Smooth muscle cell (in vitro differentiated cells): ENCODE data around the gene DESI1. TPM values are rescaled to one million over a fixed set of nuclear protein-coding genes. Genes with fewer than 3 reads are reported as not detected.

ENCODE experiments used
- DNase-seq: peaks from one replicate; lab custom pipeline; 2025; ENCODE audit not compliant: unreplicated experiment; lab: John Stamatoyannopoulos, UW
- H2AFZ ChIP-seq: fragments of 200-600 bp; sonication (generic); 2 replicates; pipeline ENCODE4 v1.6.0; 2016; ENCODE audit warnings: antibody characterized with exemption, low read depth, mild to moderate bottlenecking
- H3F3A ChIP-seq: fragments of 200-600 bp; sonication (generic); 2 replicates; pipeline ENCODE4 v1.6.0; 2017; ENCODE audit warnings: antibody characterized with exemption, low read depth
- H3K27ac ChIP-seq: fragments of 200-600 bp; sonication (generic); 2 replicates; pipeline ENCODE4 v1.5.1; 2016; ENCODE audit warnings: low read depth, mild to moderate bottlenecking
- H3K27me3 ChIP-seq: fragments of 200-600 bp; sonication (generic); 2 replicates; pipeline ENCODE4 v1.6.1; 2016; ENCODE audit warnings: low read depth, mild to moderate bottlenecking
- H3K36me3 ChIP-seq: fragments of 200-600 bp; sonication (generic); 2 replicates; pipeline ENCODE4 v1.5.1; 2016; ENCODE audit warnings: low read depth
- H3K4me1 ChIP-seq: fragments of 200-600 bp; sonication (generic); 2 replicates; pipeline ENCODE4 v1.5.1; 2016; ENCODE audit warnings: low read depth
- H3K4me2 ChIP-seq: fragments of 200-600 bp; sonication (generic); 2 replicates; pipeline ENCODE4 v1.6.0; 2016; ENCODE audit warnings: mild to moderate bottlenecking
- H3K4me3 ChIP-seq: fragments of 200-600 bp; sonication (generic); 2 replicates; pipeline ENCODE4 v1.5.1; 2016; ENCODE audit warnings: mild to moderate bottlenecking
- H3K79me2 ChIP-seq: fragments of 200-600 bp; sonication (generic); 2 replicates; pipeline ENCODE4 v1.6.0; 2016; ENCODE audit warnings: low read depth, mild to moderate bottlenecking
- H3K9ac ChIP-seq: fragments of 200-600 bp; sonication (generic); 2 replicates; pipeline ENCODE4 v1.6.0; 2016; ENCODE audit warnings: low read depth
- H3K9me3 ChIP-seq: fragments of 200-600 bp; sonication (generic); replicated peaks from 2 replicates; pipeline ENCODE4 v1.5.1; 2016; ENCODE audit warnings: low read depth
- H4K20me1 ChIP-seq: fragments of 200-600 bp; sonication (generic); 2 replicates; pipeline ENCODE4 v1.6.0; 2016; ENCODE audit warnings: low read depth
- CTCF ChIP-seq: fragments of 200-600 bp; sonication (generic); IDR thresholded peaks from 2 replicates; pipeline ENCODE4 v1.5.1; 2017; ENCODE audit warnings: borderline replicate concordance, mild to moderate bottlenecking, antibody characterized with exemption; ENCODE audit not compliant: insufficient read depth, poor library complexity, severe bottlenecking
- WGBS: methylation state at CpG from one replicate; pipeline ENCODE4 v1.1.7; 2016; ENCODE audit warnings: low lambda C conversion rate; 5-methylcytosine and 5-hydroxymethylcytosine counted together
- polyA plus RNA-seq: library from polyadenylated mRNA; unstranded; fragments of >200 nt; fragmentation: Nextera tagmentation; extraction: Ambion mirVana; gene quantifications from 2 replicates; pipeline ENCODE4 v1.2.1, GENCODE V29; 2016
- total RNA-seq: library from RNA; depleted of rRNA; stranded (reverse); fragments of >200 nt; gene quantifications from 2 replicates; pipeline ENCODE4 v1.2.3, GENCODE V29; 2014

DESI1 gene
- total and polyA plus RNA-seq, 2 experiments from 2014 or later = 14.3 to 16.9 TPM

DNA sequence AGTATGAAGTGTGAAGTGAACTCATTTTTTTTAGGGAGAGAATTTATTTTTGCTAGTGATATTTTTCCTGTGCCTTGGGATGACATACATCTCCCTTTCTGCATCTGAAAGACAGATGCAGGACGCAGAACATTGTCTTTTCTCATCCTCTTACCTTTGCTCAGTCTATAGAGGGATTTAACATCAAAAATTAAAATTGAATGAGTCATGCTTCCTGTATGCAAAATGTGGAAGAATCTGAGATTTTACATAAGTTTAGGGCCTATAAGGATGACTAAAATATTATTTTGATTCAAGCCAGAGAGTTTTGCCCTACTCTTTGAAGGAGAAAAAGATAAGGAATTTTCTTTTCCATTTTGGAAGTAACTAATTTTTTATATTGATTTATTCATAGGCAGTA is 27.6 kb upstream of the DESI1 start:
- Histone ChIP-seq H3K4me1 (no peaks in the 10 kb centered on the region), H3K4me2 (no peak overlapping the region), H3K27ac (no peak overlapping the region), H3F3A (no peaks in the 10 kb centered on the region), H3K4me3 (no peak overlapping the region), H3K79me2 (peaks cover 10% of the 10 kb centered on the region), H3K36me3 (peaks cover 9% of the 10 kb centered on the region), H3K9me3 (no peaks in the 10 kb centered on the region), H3K9ac (no peak overlapping the region), H2AFZ (no peak overlapping the region), H3K27me3 (no peaks in the 10 kb centered on the region), H4K20me1 (peaks cover 13% of the 10 kb centered on the region)
- DNase-seq = no peak
- TF ChIP-seq CTCF = no peak
- WGBS = 96% methylated on average over 1 of the region's 1 CpG

DNA sequence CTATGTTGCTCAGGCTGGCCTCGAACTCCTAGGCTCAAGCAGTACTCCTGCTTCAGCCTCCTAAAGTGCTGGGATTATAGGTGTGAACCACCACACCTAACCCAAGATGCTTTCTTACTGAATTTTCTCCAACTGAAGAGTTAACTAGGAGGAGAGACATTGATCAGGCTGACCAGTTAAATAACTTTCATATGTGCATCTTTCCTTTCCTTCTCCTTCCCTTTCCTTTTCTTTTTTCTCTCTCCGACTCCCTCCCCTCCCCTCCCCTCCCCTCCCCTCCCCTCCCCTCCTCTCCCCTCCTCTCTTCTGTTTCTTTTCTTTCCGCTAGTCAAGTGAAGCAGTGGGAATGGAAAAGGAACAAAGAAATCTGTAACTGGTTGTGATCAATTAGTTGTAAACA is 26.9 kb upstream of the DESI1 start:
- no peak overlapping the region for H3K27ac ChIP-seq
- H4K20me1 ChIP-seq = peaks cover 19% of the 10 kb centered on the region
- no peaks in the 10 kb centered on the region for H3F3A ChIP-seq
- no peaks in the 10 kb centered on the region for H3K27me3 ChIP-seq
- 90% methylated on average over 1 of the region's 3 CpGs for WGBS
- TF ChIP-seq CTCF = no peak
- H3K4me1 ChIP-seq = no peaks in the 10 kb centered on the region
- peaks cover 9% of the 10 kb centered on the region for H3K36me3 ChIP-seq
- H3K9me3 ChIP-seq = no peaks in the 10 kb centered on the region
- H3K79me2 ChIP-seq = peaks cover 10% of the 10 kb centered on the region
- DNase-seq = no peak
- no peak overlapping the region for H3K9ac ChIP-seq
- H3K4me3 ChIP-seq = no peak overlapping the region
- no peak overlapping the region for H3K4me2 ChIP-seq
- no peak overlapping the region for H2AFZ ChIP-seq

- Histone ChIP-seq H3K9ac (no peak overlapping the region), H3K4me3 (no peak overlapping the region), H3K79me2 (peaks cover 20% of the 10 kb centered on the region), H3F3A (no peaks in the 10 kb centered on the region), H3K4me1 (no peaks in the 10 kb centered on the region), H4K20me1 (peaks cover 32% of the 10 kb centered on the region), H3K36me3 (peaks cover 3% of the 10 kb centered on the region), H2AFZ (no peak overlapping the region), H3K9me3 (no peaks in the 10 kb centered on the region), H3K27ac (peak overlapping the region; percentile 8), H3K4me2 (no peak overlapping the region), H3K27me3 (no peaks in the 10 kb centered on the region)
- DNase-seq = no peak
- TF ChIP-seq CTCF = no peak
- 77% methylated on average over 6 of the region's 6 CpGs for WGBS
Measured at GRCh38 chr22:41642331-41643110, 21.7 kb upstream of the DESI1 start.

GRCh38 chr22:41641854-41642253 is 21.0 kb upstream of the DESI1 start:
- Histone ChIP-seq H2AFZ (no peak overlapping the region), H3K4me2 (no peak overlapping the region), H3K9ac (no peak overlapping the region), H3K27ac (no peak overlapping the region), H3K4me1 (no peaks in the 10 kb centered on the region), H3K4me3 (no peak overlapping the region), H3K27me3 (no peaks in the 10 kb centered on the region), H3K9me3 (no peaks in the 10 kb centered on the region), H3K79me2 (peaks cover 20% of the 10 kb centered on the region), H3K36me3 (peaks cover 3% of the 10 kb centered on the region), H3F3A (no peaks in the 10 kb centered on the region), H4K20me1 (peaks cover 32% of the 10 kb centered on the region)
- WGBS = 98% methylated on average over 7 of the region's 7 CpGs
- no peak for DNase-seq
- TF ChIP-seq CTCF = no peak
